ENCODE results near the gene IGFL2. TPM values are rescaled to one million over a fixed set of nuclear protein-coding genes. Genes with fewer than 3 reads are reported as not detected.
"Not testable (repeated sequence)": the region's sequence is repeated elsewhere in the genome, so short reads cannot be mapped to it uniquely, and the experiment has no call there.

IGFL2 gene
- under 1 TPM in 1 of 10 donors, not detected in 9; 0.44 TPM for total RNA-seq
- polyA plus RNA-seq = not detected
- long read RNA-seq, donor 1 = 0 reads
- long read RNA-seq, donor 2 = 0 reads
- long read RNA-seq, donor 3 = 0 reads

DNA sequence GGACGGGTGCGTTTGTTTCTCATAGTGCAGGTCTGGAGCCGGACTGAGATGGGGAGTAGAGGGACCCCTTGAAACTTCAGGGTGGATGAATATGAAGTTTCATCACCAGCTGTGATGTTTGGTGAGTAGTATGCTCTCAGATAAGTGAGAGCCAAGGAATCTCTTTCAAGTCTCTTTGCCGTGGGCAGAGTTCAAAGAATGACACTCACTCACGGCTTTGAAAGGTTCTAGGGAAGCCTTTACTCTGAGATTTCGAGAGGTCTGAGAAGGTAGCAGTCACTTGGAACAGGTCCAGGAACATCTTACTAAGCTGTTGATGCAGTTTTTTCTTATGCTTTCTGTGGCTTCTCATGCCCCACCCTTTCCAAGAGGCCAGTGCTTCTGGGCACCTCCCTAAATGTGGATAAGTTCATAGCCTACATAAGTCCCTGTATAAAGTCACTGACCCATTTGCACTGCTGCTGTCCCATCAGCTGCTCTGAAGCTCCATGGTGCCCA lies at the start of gene IGFL2:
TSS of gene IGFL2 (plus strand) at position 448 of the 498 bp plus-strand sequence. CDS start at position 489, 41 bp downstream.
- H3K27me3 ChIP-seq = peaks cover 0 to 40% (median 6%) of the 10 kb centered on the region in 7 donors
- no peak within 1 kb of the TSS for H3K27ac ChIP-seq
- intact Hi-C loops (cut with DNase I) = no loop called here
- DNase-seq (no peak), ATAC-seq (no peak)
- H3K9me3 ChIP-seq = no peaks in the 10 kb centered on the region
- no peak within 1 kb of the TSS for H3K4me3 ChIP-seq
- H3K36me3 ChIP-seq = no peaks in the 10 kb centered on the region
- no peaks in the 10 kb centered on the region for H3K4me1 ChIP-seq
- TF ChIP-seq, protein P1, sequence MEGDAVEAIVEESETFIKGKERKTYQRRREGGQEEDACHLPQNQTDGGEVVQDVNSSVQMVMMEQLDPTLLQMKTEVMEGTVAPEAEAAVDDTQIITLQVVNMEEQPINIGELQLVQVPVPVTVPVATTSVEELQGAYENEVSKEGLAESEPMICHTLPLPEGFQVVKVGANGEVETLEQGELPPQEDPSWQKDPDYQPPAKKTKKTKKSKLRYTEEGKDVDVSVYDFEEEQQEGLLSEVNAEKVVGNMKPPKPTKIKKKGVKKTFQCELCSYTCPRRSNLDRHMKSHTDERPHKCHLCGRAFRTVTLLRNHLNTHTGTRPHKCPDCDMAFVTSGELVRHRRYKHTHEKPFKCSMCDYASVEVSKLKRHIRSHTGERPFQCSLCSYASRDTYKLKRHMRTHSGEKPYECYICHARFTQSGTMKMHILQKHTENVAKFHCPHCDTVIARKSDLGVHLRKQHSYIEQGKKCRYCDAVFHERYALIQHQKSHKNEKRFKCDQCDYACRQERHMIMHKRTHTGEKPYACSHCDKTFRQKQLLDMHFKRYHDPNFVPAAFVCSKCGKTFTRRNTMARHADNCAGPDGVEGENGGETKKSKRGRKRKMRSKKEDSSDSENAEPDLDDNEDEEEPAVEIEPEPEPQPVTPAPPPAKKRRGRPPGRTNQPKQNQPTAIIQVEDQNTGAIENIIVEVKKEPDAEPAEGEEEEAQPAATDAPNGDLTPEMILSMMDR (IDR thresholded peaks at IDR 0.05) = no peak
- 54 to 56% methylated on average over 6 of the region's 6 CpGs for WGBS, 2 donors

DNA sequence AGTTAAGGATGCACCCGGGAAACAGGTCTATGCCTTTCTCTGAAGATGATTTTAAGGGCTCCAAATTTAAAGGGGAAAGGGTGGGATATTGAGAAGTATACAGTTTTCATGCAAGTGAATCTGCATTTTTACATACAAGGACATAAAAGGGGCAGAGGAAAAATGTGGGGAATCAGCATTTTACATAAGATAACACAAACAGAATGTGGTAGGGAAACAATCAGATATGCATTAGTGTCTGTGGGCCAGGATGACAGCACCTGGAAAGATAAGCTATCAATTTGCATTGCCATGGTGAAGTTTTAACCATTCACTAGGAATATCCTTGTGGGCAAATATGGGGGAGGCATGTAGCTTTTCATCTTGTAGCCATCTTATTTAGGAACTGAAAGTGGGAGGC lies 47.7 kb upstream of the IGFL2 start:
- Histone ChIP-seq H3K27ac (no peak overlapping the region), H3K9me3 (peaks cover 0 to 33% (median 3%) of the 10 kb centered on the region in 11 donors), H3K4me1 (no peaks in the 10 kb centered on the region), H3K27me3 (peaks cover 0 to 47% (median 12%) of the 10 kb centered on the region in 7 donors), H3K4me3 (no peak overlapping the region), H3K36me3 (no peaks in the 10 kb centered on the region)
- ATAC-seq = no peak
- DNase-seq = no peak
- WGBS, 2 donors = 67 to 74% methylated on average over 1 of the region's 1 CpG
- intact Hi-C loops (cut with DNase I) = no loop called here
- TF ChIP-seq, protein P1 (IDR thresholded peaks at IDR 0.05) = no peak

DNA sequence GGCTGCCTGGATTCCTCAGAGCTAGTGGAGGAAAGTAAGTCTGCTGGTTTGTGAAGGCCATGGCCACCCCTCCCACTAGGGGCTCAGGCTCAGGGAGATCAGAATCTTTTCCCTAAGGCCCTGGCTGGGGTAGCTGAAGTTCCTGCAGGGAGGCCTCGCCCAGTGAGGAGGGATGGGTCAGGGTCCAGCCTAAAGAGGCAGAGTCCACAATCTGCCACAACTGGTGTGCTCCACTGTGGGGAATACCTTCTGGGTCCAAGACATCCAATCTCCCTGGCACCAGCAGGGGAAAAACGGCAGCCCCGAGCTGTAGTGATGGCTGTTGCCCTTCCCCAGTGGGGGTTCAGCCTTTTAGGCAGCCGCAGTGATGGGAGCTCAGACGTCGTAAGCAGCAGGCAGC lies 46.7 kb upstream of the IGFL2 start:
- Histone ChIP-seq H3K36me3 (no peaks in the 10 kb centered on the region), H3K27me3 (peaks cover 0 to 46% (median 12%) of the 10 kb centered on the region in 7 donors), H3K27ac (no peak overlapping the region), H3K4me3 (no peak overlapping the region), H3K9me3 (peaks cover 0 to 32% (median 3%) of the 10 kb centered on the region in 11 donors), H3K4me1 (no peaks in the 10 kb centered on the region)
- no peak for DNase-seq
- WGBS, 2 donors = 46 to 49% methylated on average over 6 of the region's 6 CpGs
- intact Hi-C loops (cut with DNase I) = no loop called here
- no peak for ATAC-seq
- TF ChIP-seq, protein P1 (IDR thresholded peaks at IDR 0.05) = no peak

DNA sequence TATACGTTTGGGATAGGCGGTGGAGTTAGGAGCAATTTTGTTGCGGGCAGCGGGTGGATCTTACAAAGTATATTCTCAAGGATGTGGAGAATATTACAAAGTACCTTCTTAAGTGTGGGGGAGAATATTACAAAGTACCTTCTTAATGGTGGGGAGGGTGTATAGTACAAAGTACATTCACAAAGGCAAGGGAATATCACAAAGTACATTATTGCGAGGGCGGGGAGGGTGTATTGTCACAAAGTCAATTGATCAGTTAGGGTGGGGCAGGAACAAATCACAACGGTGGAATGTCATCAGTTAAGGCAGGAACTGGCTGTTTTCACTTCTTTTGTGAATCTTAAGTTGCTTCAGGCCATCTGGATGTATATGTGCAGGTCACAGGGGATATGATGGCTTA lies 45.7 kb upstream of the IGFL2 start:
- H3K27me3 ChIP-seq = peaks cover 0 to 46% (median 9%) of the 10 kb centered on the region in 7 donors
- not testable (repeated sequence) for DNase-seq

DNA sequence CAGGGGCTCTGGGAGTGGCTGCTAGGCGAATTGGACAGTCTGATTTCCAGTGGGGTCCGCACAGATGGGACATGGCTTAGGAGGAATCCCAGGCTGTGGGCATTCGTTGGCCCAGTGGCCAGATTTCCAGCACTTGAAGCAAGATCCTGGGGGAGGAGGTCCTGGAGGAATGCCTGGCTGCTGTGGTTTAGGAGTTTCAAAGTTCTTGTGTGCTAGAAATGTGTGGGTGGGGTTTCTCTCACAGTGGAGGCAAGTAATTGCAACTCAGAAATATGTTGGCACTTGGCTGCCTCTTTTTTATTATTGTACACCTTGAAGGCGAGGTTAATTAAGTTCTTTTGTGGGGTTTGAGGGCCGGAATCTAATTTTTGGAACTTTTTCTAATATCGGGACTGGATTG lies 40.7 kb upstream of the IGFL2 start:
- intact Hi-C loops (cut with DNase I) = no loop called here
- Histone ChIP-seq H3K9me3 (peaks cover 0 to 13% (median 0%) of the 10 kb centered on the region in 11 donors), H3K4me3 (no peak overlapping the region), H3K27ac (no peak overlapping the region), H3K4me1 (no peaks in the 10 kb centered on the region), H3K36me3 (no peaks in the 10 kb centered on the region), H3K27me3 (peaks cover 0 to 30% (median 13%) of the 10 kb centered on the region in 7 donors)
- ATAC-seq (no peak), DNase-seq (no peak)
- WGBS, 2 donors = 68 to 80% methylated on average over 6 of the region's 6 CpGs
- TF ChIP-seq, protein P1 (IDR thresholded peaks at IDR 0.05) = no peak

More for the DNA sequence above, 45.7 kb upstream of the IGFL2 start:
- 81 to 87% methylated on average over 7 of the region's 7 CpGs for WGBS, 2 donors
- H3K36me3 ChIP-seq; H3K4me1 ChIP-seq; ATAC-seq; H3K4me3 ChIP-seq; intact Hi-C loops (cut with DNase I); H3K27ac ChIP-seq: not testable (repeated sequence)
- peaks cover 0 to 26% (median 3%) of the 10 kb centered on the region in 11 donors for H3K9me3 ChIP-seq
